Renal cortical epithelial cell (primary cell): Measurements from ENCODE around the gene NBPF4. TPM values are rescaled to one million over a fixed set of nuclear protein-coding genes. Genes with fewer than 3 reads are reported as not detected.

Experiments used
- total RNA-seq: library from RNA; depleted of rRNA; stranded (reverse); fragments of >200 nt; gene quantifications from 2 replicates; pipeline ENCODE4 v1.2.3, GENCODE V29; 2014

The NBPF4 gene
- total RNA-seq, 1 donor from 2014 or later: not detected

Other genes starting within 250 kb of the NBPF4 start
- gene SLC25A24, start 43.7 kb downstream of the NBPF4 start, total RNA-seq: 67.5 and 105 TPM in 2 replicates
- gene NBPF6, start 206.3 kb upstream of the NBPF4 start, total RNA-seq: not detected in 2 replicates